Measurements from ENCODE around the gene TMEM123.
"Not testable (repeated sequence)": the region's sequence is repeated elsewhere in the genome, so short reads cannot be mapped to it uniquely, and the experiment has no call there.

TMEM123 gene

DNA sequence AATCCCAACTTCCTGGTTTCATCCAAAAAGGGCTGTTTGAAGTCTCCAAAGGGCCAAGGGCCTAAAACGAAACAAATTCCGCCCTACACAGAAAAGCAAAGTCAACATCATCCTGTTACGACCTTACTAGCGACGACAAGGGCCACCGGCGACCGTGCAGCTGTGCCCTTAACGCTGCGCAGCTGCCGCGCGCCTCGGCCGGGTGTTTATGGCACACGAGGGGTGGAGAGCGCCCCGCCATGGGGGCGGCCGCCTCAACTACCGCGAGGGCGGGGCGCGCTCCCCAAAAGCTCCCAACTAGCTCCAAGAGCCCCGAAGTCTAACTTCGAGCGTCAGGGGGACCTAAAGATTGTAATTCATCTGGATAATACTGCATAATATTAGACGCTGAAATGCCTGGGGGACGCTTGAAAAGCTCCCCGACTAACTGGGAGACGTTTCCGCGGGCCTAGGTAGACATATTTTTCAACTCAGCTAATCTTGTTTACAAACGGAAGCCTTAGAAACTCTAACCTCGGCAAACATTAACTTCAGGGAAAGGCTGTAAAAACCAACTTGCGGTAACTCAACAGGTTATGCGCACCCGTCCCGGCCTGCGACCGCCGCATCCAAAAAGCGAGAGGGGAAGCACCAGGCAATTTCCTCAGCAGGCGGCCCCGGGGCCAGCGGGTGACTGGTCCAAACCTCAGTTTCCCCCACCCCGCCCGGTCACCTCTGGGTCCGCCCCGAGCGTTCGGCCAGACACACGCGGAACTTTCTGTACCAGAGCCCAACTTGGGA lies 694 bp downstream of the TMEM123 start:
- H3K9me3 ChIP-seq (ENCODE audit: low read length): no peaks in the 10 kb centered on the region
- peak overlapping the region; percentile 67 for H3K4me3 ChIP-seq (ENCODE audit: low read length)
- peak overlapping the region; percentile 92 for H2AFZ ChIP-seq (ENCODE audit: low read depth, low read length)
- peaks cover 27% of the 10 kb centered on the region for H3K4me1 ChIP-seq (ENCODE audit: insufficient read depth, low read length)
- no peaks in the 10 kb centered on the region for H3K27me3 ChIP-seq (ENCODE audit: insufficient read depth, low read length)
- H3K36me3 ChIP-seq (ENCODE audit: insufficient read depth, low read length): peaks cover 11% of the 10 kb centered on the region

DNA sequence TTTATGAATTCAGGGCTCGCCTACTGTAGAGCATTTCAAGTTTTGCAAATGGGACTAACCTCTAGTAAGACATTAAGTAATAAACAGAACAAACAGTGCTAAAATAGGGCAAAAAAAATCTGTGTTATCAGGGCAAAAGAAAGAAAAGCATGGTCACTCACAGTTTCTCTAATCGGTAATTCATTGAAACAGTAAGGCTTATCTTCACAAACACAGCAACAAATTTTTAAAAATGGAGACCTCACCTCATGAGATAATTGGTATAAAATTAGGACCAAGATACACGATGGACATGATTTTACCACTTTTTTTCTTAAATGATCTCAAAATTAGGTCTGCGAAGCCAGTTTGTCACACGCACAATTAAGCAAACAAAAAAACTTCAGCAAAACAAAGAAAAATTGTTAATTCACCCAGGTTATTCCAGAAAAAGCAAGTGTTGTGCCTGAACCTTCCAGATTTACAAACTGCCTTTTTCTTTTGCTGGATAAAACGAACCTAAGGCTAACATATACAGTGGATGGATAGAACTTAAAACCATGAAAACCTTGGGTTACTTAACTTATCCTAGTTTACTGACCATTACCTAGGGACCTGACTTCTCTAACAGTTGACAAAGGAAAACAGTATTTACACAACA lies 1.4 kb downstream of the TMEM123 start:
- Histone ChIP-seq H3K4me1 (ENCODE audit: insufficient read depth, low read length) (peaks cover 27% of the 10 kb centered on the region), H2AFZ (ENCODE audit: low read depth, low read length) (peak overlapping the region; percentile 92), H3K36me3 (ENCODE audit: insufficient read depth, low read length) (peaks cover 12% of the 10 kb centered on the region), H3K4me3 (ENCODE audit: low read length) (peak overlapping the region; percentile 67), H3K9me3 (ENCODE audit: low read length) (no peaks in the 10 kb centered on the region), H3K27me3 (ENCODE audit: insufficient read depth, low read length) (no peaks in the 10 kb centered on the region)

DNA sequence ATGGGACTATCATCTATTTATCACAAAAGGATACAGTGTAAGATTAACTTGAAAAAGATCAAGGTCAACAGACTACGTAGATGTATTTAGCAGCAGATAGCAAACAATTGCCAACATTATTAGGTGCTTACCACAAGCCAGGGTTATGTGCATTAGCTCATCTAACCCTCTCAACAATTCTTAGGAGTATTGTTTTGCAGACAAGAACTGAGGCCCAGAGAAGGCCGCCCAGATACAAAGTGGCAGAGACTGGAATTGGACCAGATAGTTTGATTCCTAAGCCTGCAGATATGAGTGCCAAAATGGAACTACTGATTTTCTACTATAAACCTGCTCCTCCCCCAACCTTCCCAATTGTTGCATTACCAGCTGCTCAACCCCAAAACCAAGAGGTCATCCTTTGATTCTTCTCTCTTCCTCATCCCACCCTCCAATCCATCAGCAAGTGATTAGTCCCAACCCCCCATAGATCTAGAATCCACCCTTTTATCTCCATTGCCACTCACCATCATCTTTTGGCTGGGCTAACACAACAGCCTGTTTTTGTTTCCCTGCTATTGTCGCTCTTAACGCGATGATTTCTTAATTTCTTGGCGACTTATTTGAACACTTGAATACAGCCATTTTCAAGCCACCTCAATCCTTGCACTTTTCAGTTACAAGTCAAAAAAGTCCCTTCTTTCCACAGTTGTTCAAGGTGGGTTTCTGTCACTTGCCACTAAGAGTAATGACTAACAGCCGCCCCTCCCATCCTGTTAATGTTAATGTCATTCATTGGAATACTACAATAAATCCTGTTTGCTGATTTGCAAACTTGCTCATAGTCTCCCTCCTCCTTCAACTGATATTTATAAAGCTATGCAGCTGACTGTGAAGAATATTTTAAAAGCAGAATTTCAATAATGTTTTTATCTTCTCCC lies 2.7 kb downstream of the TMEM123 start:
- H2AFZ ChIP-seq (ENCODE audit: low read depth, low read length): no peak overlapping the region
- no peaks in the 10 kb centered on the region for H3K9me3 ChIP-seq (ENCODE audit: low read length)
- peaks cover 27% of the 10 kb centered on the region for H3K4me1 ChIP-seq (ENCODE audit: insufficient read depth, low read length)
- H3K4me3 ChIP-seq (ENCODE audit: low read length): no peak overlapping the region
- H3K27me3 ChIP-seq (ENCODE audit: insufficient read depth, low read length): no peaks in the 10 kb centered on the region
- H3K36me3 ChIP-seq (ENCODE audit: insufficient read depth, low read length): peaks cover 15% of the 10 kb centered on the region

DNA sequence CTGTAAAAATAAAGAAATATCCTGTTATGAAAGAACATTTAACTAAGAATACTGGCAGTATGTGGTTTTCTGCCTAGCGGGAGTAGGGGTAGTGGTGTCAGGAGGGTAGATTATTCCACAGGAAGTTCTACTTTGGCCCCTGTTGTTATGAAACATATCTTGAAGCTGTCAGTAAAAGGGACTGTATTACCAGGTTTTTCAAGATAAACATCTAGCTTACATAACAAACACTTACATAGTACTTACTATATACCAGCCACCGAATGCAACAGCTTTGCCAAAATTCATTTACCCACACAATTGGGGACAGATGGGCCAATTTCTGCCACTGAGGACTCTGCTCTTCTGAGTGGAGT lies 3.7 kb downstream of the TMEM123 start:
- no peaks in the 10 kb centered on the region for H3K9me3 ChIP-seq (ENCODE audit: low read length)
- peaks cover 16% of the 10 kb centered on the region for H3K36me3 ChIP-seq (ENCODE audit: insufficient read depth, low read length)
- no peaks in the 10 kb centered on the region for H3K27me3 ChIP-seq (ENCODE audit: insufficient read depth, low read length)
- peaks cover 24% of the 10 kb centered on the region for H3K4me1 ChIP-seq (ENCODE audit: insufficient read depth, low read length)
- H3K4me3 ChIP-seq (ENCODE audit: low read length): no peak overlapping the region
- no peak overlapping the region for H2AFZ ChIP-seq (ENCODE audit: low read depth, low read length)

DNA sequence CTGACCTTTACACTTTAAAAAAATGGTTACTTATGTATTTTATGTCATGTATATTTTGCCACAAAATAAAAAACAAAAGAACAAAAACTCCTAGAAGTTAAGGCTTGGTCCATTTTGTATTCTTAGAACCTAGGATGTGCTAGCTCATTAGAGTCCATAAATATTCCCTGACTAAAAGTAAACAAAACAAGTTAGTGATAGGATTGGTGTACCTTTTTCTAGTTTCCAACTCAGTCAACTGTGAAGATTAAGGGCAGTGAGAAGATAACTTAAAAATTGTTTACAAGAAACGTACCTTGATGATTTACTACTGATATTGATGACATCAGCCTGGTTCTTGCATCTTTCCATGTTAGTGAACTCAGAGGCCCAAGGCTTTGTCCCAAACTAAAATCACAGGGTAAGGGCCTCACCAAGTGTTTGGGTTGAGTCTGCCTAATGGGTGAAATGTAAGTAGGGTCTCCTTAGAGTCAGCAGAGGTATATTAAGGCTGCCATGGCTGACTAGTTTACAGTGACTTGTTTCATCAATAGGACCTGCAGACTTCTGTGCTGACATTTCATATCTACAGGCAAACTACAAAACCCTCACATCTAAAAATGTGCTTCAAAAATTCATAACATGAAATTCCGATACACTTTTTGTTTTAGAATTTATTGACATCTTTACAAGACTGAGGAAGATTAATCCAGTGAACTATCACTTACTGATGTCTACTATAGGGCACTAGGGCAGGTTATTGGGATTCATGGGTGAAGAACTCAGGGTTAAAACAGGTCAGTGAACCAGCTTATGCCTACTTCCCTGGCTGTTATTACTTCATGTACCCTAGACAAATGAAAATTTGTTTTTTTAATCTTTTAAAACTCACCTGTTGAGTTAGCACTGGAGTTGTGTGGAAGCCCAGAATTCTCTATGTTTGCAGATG lies 4.4 kb downstream of the TMEM123 start:
- H3K9me3 ChIP-seq (ENCODE audit: low read length): no peaks in the 10 kb centered on the region
- H2AFZ ChIP-seq (ENCODE audit: low read depth, low read length): no peak overlapping the region
- no peaks in the 10 kb centered on the region for H3K27me3 ChIP-seq (ENCODE audit: insufficient read depth, low read length)
- peaks cover 16% of the 10 kb centered on the region for H3K36me3 ChIP-seq (ENCODE audit: insufficient read depth, low read length)
- no peak overlapping the region for H3K4me3 ChIP-seq (ENCODE audit: low read length)
- peaks cover 18% of the 10 kb centered on the region for H3K4me1 ChIP-seq (ENCODE audit: insufficient read depth, low read length)

DNA sequence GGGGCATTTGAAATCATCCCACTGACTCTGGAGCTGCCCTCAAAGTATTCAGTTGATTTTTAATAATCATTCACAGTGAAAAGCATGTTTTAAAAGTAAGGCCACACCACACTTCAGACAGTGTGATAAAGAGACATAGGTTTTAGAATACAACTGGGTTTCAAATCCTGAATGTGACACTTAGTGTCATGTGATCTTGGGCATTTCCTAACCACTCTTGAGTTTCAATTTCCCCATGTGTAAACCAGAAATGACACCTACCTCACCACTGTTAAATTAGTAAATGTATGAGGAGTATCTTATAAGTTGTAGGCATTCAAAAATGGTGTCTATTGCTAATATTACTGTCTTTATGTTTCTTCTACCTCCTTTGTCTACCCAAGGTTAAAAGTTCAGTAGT lies 5.4 kb downstream of the TMEM123 start:
- Histone ChIP-seq H3K36me3 (ENCODE audit: insufficient read depth, low read length) (peaks cover 16% of the 10 kb centered on the region), H2AFZ (ENCODE audit: low read depth, low read length) (no peak overlapping the region), H3K9me3 (ENCODE audit: low read length) (no peaks in the 10 kb centered on the region), H3K4me3 (ENCODE audit: low read length) (no peak overlapping the region), H3K4me1 (ENCODE audit: insufficient read depth, low read length) (peaks cover 18% of the 10 kb centered on the region), H3K27me3 (ENCODE audit: insufficient read depth, low read length) (no peaks in the 10 kb centered on the region)

DNA sequence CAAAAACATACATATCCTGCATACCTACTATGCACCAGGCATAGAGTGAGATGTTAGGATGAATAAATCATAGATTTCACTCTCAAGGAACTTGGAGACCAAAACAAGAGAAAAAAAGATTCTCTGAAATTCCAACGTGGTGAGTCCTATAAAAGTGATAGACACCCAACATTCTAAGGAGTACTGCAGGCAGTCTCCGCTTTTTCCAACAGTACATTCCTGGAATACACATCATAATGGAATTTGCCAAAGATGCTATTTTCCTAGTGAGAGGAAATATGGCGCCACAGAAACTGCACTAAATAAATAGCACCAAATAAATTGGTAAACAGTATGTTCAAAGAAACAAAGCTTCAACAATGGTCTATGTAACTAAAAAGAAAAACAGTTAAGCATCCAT lies 6.0 kb downstream of the TMEM123 start:
- H3K36me3 ChIP-seq (ENCODE audit: insufficient read depth, low read length): peaks cover 16% of the 10 kb centered on the region
- peaks cover 18% of the 10 kb centered on the region for H3K4me1 ChIP-seq (ENCODE audit: insufficient read depth, low read length)
- no peak overlapping the region for H3K4me3 ChIP-seq (ENCODE audit: low read length)
- H3K9me3 ChIP-seq (ENCODE audit: low read length): no peaks in the 10 kb centered on the region
- no peaks in the 10 kb centered on the region for H3K27me3 ChIP-seq (ENCODE audit: insufficient read depth, low read length)
- no peak overlapping the region for H2AFZ ChIP-seq (ENCODE audit: low read depth, low read length)

DNA sequence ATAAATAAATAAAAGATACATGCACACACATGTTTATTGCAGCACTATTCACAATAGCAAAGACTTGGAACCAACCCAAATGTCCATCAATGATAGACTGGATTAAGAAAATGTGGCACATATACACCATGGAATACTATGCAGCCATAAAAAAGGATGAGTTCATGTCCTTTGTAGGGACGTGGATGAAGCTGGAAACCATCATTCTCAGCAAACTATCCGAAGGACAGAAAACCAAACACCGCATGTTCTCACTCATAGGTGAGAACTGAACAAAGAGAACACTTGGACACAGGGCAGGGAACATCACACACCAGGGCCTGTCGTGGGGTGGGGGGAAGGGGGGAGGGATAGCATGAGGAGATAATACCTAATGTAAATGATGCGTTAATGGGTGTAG lies 7.9 kb downstream of the TMEM123 start:
- not testable (repeated sequence) for H3K9me3 ChIP-seq (ENCODE audit: low read length); H3K4me1 ChIP-seq (ENCODE audit: insufficient read depth, low read length); H3K4me3 ChIP-seq (ENCODE audit: low read length); H3K27me3 ChIP-seq (ENCODE audit: insufficient read depth, low read length); H2AFZ ChIP-seq (ENCODE audit: low read depth, low read length)
- peaks cover 16% of the 10 kb centered on the region for H3K36me3 ChIP-seq (ENCODE audit: insufficient read depth, low read length)

DNA sequence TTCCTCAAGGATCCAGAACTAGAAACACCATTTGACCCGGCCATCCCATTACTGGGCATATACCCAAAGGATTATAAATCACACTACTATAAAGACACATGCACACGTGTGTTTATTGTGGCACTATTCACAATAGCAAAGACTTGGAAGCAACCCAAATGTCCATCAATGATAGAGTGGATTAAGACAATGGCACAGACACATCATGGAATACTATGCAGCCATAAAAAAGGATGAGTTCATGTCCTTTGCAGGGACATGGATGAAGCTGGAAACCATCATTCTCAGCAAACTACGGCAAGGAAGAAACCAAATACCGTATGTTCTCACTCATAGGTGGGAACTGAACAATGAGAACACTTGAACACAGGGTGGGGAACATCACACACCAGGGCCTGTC lies 8.4 kb downstream of the TMEM123 start:
- not testable (repeated sequence) for H3K9me3 ChIP-seq (ENCODE audit: low read length); H3K27me3 ChIP-seq (ENCODE audit: insufficient read depth, low read length); H3K4me1 ChIP-seq (ENCODE audit: insufficient read depth, low read length); H3K4me3 ChIP-seq (ENCODE audit: low read length); H2AFZ ChIP-seq (ENCODE audit: low read depth, low read length)
- H3K36me3 ChIP-seq (ENCODE audit: insufficient read depth, low read length): peaks cover 16% of the 10 kb centered on the region

DNA sequence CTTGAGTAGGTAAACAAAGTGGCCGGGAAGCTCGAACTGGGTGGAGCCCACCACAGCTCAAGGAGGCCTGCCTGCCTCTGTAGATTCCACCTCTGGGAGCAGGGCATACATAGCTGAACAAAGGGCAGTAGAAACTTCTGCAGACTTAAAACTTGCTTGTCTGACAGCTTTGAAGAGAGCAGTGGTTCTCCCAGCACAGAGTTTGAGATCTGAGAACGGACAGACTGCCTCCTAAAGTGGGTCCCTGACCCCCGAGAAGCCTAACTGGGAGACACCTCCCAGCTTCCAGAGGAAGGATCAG lies 13.6 kb downstream of the TMEM123 start:
- H3K27me3 ChIP-seq (ENCODE audit: insufficient read depth, low read length); H3K4me3 ChIP-seq (ENCODE audit: low read length); H2AFZ ChIP-seq (ENCODE audit: low read depth, low read length); H3K36me3 ChIP-seq (ENCODE audit: insufficient read depth, low read length); H3K4me1 ChIP-seq (ENCODE audit: insufficient read depth, low read length); H3K9me3 ChIP-seq (ENCODE audit: low read length): not testable (repeated sequence)

DNA sequence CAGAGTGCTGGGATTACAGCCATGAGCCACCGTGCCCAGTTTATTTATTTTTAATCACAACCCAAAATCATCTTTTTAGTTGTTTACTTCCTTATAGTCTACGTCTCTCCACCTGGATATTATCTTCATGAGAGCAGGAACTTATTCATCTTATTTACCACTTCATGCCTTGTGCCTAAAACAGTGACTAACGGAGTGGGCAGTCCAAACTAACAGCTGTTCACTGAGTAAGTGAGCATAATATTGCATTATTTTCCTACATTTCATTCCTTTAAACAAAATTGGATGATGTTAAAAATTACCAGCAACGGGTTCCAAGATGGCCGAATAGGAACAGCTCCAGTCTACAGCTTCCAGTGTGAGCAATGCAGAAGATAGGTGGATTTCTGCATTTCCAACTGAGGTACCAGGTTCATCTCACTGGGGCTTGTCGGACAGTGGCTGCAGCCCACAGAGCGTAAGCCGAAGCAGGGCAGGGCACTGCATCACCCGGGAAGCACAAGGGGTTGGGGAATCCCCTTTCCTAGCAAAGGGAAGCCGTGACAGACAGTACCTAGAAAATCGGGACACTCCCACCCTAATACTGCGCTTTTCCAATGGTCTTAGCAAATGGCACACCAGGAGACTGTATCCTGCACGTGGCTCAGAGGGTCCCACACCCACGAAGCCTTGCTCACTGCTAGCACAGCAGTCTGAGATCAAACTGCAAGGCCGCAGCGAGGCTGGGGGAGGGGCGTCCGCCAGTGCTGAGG lies 14.1 kb downstream of the TMEM123 start:
- H3K27me3 ChIP-seq (ENCODE audit: insufficient read depth, low read length): no peaks in the 10 kb centered on the region
- no peak overlapping the region for H2AFZ ChIP-seq (ENCODE audit: low read depth, low read length)
- no peak overlapping the region for H3K4me3 ChIP-seq (ENCODE audit: low read length)
- H3K4me1 ChIP-seq (ENCODE audit: insufficient read depth, low read length): no peaks in the 10 kb centered on the region
- peaks cover 4% of the 10 kb centered on the region for H3K9me3 ChIP-seq (ENCODE audit: low read length)
- H3K36me3 ChIP-seq (ENCODE audit: insufficient read depth, low read length): peaks cover 6% of the 10 kb centered on the region

DNA sequence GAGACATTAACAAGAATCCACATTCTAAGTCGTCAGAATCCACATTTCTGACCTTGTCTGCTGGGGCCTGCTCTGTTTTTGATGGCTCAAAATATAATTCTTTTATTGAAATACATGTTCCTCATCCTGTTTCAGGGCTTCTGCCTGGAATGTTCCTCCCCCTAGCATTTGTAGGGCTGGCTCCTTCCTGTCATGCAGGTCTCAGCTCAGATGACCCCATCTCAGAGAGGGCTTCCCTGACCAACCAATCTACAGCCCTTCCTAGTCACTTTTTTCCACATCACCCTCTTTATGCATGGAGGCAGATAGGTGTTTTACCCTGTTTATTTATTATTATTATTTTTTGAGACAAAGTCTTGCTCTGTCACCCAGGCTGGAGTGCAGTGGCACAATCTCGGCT lies 14.8 kb downstream of the TMEM123 start:
- H3K9me3 ChIP-seq (ENCODE audit: low read length): peaks cover 10% of the 10 kb centered on the region
- no peak overlapping the region for H2AFZ ChIP-seq (ENCODE audit: low read depth, low read length)
- no peaks in the 10 kb centered on the region for H3K27me3 ChIP-seq (ENCODE audit: insufficient read depth, low read length)
- peaks cover 6% of the 10 kb centered on the region for H3K36me3 ChIP-seq (ENCODE audit: insufficient read depth, low read length)
- no peaks in the 10 kb centered on the region for H3K4me1 ChIP-seq (ENCODE audit: insufficient read depth, low read length)
- H3K4me3 ChIP-seq (ENCODE audit: low read length): no peak overlapping the region
